ENCODE data around the gene ERICH6B.
A peak's percentile ranks its signal among the peaks of the same experiment; 100 is the strongest.

Gene ERICH6B

DNA sequence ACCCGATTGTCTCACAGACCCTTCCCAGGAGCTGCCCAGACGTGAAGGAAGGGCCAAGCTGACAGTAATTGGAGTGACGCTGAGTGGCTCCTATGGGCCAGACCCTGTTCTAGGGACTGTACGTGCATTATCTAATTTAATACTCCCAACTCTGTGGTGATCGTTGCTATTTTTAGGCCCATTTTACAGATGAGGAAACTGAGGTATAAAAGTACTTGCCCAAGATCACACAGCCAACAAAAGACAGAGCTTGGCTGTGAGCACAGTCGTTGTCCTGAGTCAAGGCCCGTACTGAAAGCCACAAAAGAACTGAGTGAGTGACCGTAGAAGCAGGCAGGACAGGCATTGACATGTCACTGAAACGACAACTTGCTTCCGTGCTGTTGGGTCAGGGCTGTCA, 74.7 kb downstream of the ERICH6B start:
- no peak for DNase-seq

- DNase-seq: no peak
Measured at GRCh38 chr13:45540195-45540594, 75.3 kb downstream of the ERICH6B start.

DNA sequence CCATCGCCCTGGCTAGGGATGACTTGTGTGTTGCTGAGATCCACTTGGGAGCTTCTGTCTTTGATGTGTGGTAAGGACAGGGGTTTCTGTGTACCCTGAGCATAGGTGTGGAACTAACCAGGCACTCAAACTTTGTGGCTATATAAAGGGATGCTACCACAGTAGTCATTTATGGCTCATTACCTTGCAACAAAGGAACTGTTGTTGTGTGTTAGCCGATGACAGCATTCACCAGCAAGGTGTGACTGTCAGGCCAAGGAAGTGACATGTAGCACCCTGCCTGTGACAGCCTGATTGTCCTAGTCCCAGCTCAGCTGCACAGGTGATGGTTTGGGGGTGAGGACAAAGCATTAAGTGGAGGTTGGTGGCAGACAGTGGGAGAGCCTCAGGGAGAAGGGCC, 77.2 kb downstream of the ERICH6B start:
- no peak for DNase-seq

GRCh38 chr13:45537516-45537915, 78.0 kb downstream of the ERICH6B start:
- no peak for DNase-seq

DNA sequence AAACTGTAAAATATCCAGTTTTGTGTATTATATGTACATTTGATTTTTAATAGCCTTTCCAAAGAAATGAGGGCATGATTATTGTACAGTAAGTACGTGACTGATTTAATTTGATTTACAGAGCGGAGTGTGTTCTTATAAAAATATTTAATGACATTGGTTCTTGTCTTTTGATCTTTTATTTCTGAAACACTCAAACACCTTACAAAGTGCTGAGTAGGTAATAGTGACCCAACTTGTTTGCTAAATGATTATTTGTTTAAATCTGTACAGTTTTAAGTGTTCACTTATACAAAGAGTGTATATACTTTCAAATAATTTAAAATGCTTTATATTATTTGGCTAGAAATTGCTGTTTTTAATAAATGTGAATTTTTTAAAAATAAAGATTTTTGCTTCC, 79.3 kb downstream of the ERICH6B start:
- no peak for DNase-seq

- no peak for DNase-seq
Measured at GRCh38 chr13:45534604-45535003, 80.9 kb downstream of the ERICH6B start.

DNA sequence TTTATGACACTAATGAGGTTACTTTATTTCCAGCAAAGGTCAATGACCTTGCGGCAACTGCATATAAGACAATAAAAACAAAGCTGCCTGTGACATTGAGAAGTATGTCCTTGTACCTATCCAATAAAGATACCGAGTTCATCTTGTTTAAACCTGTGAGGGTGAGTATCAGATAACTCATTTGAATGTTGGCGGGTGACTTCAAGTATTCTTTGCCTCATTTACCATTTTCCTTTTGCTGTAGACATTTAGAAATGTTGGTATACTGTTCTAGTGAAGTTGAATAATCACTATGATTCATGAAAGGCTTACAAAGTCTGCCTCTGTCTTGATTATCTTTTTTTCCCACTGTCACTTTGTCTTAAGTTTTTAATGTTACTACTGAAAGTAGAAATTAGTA, 85.8 kb downstream of the ERICH6B start:
- no peak for DNase-seq

GRCh38 chr13:45527699-45528462, 87.7 kb downstream of the ERICH6B start:
- no peak for DNase-seq

- no peak for DNase-seq
Measured at GRCh38 chr13:45522571-45522970, 93.0 kb downstream of the ERICH6B start.

- no peak for DNase-seq
Measured at GRCh38 chr13:45521297-45521696, 94.2 kb downstream of the ERICH6B start.

- no peak for DNase-seq
Measured at GRCh38 chr13:45519493-45519892, 96.0 kb downstream of the ERICH6B start.

DNA sequence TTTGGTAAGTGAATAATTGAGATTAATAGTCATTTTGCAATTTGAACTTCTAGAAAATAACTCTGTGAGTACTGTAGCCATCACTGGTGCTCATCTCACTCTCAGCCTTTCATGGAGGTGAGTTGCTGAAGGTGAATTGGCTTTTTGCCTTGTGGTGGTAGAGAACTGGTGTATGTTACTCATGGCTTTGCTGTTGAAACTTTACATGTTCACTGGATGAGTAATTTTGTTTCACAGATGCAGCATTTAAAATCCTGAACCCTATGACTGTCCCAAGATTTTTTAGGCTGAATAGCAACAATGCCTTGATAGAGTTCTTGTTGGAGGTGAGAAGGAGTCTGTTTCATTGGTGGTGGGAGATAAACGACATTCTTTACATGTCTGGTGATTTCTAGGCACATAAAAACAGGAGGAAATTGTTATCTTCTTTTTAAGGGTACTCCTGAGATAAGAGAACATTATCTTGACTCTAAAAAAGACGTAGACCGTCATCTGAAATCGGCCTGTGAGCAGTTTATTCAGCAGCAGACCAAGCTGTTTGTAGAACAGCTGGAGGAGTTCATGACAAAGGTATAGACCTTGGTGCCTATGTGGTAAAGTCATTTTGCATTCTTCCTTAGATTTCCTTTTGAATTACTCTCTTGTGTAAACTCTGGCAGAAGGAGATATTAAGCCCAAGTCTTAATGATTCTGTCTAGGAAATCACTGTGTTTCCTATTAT, 96.9 kb downstream of the ERICH6B start:
- no peak for DNase-seq

GRCh38 chr13:45516757-45517156, 98.8 kb downstream of the ERICH6B start:
- DNase-seq: no peak

- DNase-seq: no peak
Measured at GRCh38 chr13:45512098-45512496, 103.4 kb downstream of the ERICH6B start.

GRCh38 chr13:45511310-45512097, 104.0 kb downstream of the ERICH6B start:
- DNase-seq: peak; percentile 4

GRCh38 chr13:45510672-45511071, 104.9 kb downstream of the ERICH6B start:
- no peak for DNase-seq

- DNase-seq: no peak
Measured at GRCh38 chr13:45508776-45509175, 106.8 kb downstream of the ERICH6B start.

GRCh38 chr13:45506811-45507210, 108.7 kb downstream of the ERICH6B start:
- DNase-seq: no peak

GRCh38 chr13:45503658-45504057, 111.9 kb downstream of the ERICH6B start:
- no peak for DNase-seq

DNA sequence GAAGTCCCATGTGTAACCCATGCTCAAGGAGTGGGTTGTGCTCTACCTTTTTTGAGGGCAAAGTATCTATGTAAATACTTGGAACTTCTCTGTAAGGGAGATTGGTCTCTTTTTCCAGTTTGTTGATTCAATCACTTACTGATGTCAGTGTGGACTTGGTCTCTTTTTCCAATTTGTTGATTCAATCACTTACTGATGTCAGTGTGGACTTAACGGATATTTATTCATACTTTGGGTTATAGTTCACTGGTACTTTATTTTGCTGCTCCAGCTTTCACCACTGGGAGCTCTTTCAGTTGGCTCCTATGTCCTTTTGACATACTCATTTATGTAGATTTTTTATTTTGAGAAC, 114.4 kb downstream of the ERICH6B start:
- DNase-seq: no peak

GRCh38 chr13:45500492-45501174, 114.9 kb downstream of the ERICH6B start:
- no peak for DNase-seq

- no peak for DNase-seq
Measured at GRCh38 chr13:45496942-45497341, 118.6 kb downstream of the ERICH6B start.

- no peak for DNase-seq
Measured at GRCh38 chr13:45492538-45492937, 123.0 kb downstream of the ERICH6B start.
